HG02943 (cell line): ENCODE results near the gene SPTAN1.

Experiments used
- ATAC-seq: cut with Tn5 transposase; IDR thresholded peaks from one replicate; pipeline ENCODE4 v1.9.1; 2021; ENCODE audit warnings: mild to moderate bottlenecking, low read depth, moderate library complexity; ENCODE audit not compliant: unreplicated experiment

Gene SPTAN1

GRCh38 chr9:128593856-128594255 is 41.5 kb downstream of the SPTAN1 start:
- no peak for ATAC-seq

DNA sequence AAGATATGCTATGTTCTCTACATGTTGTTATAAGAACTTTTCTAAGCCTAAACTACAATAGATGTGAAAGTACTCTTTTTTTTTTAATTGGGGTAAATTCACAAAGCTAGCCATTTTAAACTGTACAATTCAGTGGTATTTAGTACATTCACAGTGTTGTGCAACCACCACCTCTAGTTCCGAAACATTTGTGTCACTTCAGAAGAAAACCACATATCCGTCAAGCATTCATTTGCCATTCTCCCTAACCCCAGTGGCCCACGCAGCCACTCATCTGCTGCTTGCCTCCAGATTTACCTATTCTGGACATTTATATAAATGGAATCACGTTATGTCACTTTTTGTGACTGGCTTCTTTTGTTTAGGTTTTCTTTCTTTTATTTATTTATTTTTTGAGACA is 43.1 kb downstream of the SPTAN1 start:
- no peak for ATAC-seq

DNA sequence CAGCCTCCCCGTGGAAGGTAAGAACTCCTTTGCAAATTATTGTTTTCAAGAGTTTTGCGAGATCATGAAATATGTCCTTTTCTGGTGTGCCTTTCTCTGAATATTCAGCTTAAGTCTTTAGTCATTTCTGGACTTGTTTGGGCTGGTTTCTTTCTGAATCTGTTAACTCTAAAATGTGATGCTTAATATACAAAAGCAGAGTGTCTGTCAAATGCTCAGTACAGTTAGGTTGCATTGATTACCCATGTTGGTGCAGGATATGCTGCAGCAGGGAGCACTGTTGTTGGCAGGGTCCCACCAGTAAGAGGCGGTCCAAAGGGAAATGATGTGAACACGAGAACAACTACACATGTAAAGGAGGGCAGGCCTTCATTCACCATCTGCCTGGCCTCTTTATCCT is 47.7 kb downstream of the SPTAN1 start:
- no peak for ATAC-seq

DNA sequence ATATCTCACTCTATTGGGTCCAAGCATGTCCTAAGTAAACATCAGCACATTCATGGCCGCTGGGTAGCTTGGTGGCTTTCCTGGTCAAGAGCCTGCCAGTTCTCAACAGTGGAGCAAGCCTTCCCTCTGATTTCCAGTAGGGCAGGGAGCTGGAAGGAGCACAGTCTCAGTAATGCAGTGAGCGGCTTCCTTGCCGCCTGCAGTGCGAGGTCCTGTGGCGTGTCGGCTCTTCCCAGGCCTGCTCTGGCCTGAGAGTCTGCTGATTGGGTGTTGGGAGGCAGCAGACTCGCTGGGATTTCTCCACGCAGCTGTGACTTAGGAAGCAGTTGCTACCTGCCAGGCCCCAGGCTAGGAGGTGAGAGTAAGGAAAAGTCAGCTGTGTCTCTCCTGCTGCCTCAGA is 51.3 kb downstream of the SPTAN1 start:
- ATAC-seq: no peak

- no peak for ATAC-seq
Measured at GRCh38 chr9:128607642-128608350, 55.4 kb downstream of the SPTAN1 start.

DNA sequence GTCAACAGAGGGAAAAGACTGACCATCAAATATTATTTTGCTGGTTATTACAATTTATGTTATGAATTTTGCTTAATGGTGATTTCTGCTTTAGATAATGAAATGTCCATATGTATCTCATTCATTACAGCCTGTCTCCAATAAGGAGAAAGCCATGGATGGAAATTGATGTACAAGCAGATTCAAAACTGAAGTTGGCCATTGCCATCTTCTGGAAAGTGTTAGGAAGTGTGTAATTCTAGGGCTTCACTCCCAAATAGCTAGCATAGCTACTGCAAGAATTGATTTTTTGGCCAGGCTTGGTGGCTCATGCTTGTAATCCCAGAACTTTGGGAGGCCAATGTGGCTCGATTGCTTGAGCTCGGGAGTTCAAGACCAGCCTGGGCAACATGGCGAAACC is 58.5 kb downstream of the SPTAN1 start:
- ATAC-seq: no peak

DNA sequence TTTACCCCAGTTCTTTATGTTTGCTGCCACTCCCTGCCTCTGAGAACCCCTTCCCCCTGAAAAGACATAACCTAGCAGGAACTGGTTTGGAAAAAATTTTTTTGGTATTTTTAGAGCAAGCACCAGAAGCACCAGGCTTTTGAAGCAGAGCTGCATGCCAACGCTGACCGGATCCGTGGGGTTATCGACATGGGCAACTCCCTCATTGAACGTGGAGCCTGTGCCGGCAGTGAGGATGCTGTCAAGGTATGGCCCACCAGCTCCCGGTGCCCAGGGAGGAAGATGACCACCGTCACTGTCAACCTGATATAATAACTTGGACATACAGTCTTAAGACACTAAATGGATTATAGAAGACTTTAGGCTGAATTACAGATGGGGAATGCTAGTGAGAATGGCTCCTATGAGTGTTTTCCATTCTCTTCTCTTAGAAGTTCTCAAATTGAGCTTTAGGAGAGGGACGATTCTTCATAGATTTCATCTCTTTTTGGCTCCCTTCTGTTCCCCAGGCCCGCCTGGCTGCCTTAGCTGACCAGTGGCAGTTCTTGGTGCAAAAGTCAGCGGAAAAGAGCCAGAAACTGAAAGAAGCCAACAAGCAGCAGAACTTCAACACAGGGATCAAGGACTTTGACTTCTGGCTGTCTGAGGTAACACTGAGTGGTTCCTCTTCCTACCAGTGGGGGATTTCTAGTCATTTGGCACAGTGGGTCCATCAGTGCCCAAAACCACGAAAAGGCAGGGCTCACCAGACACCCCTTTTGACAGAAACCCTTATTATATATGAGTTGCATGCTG is 59.4 kb downstream of the SPTAN1 start:
- no peak for ATAC-seq

GRCh38 chr9:128614728-128615127 is 62.3 kb downstream of the SPTAN1 start:
- no peak for ATAC-seq

- no peak for ATAC-seq
Measured at GRCh38 chr9:128615571-128615970, 63.2 kb downstream of the SPTAN1 start.

- no peak for ATAC-seq
Measured at GRCh38 chr9:128617943-128618342, 65.6 kb downstream of the SPTAN1 start.

DNA sequence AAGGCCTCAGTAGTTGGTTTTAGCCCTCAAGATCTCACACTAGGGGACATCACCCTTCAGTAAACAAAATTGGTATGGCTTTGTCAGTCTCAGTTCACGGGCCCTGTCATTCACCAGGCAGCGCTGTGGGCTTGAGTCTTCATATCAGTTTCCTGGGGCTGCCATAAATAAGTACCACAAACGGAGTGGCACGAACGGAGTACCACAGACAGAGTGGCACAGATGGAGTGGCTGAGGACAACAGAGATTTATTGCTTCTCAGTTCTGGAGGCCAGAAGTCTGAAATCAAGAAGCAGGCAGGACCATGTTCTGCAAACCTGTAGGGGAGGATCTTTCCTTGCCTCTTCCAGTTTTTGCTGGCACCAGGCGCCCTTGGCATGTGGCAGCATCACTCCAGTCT is 66.7 kb downstream of the SPTAN1 start:
- no peak for ATAC-seq

DNA sequence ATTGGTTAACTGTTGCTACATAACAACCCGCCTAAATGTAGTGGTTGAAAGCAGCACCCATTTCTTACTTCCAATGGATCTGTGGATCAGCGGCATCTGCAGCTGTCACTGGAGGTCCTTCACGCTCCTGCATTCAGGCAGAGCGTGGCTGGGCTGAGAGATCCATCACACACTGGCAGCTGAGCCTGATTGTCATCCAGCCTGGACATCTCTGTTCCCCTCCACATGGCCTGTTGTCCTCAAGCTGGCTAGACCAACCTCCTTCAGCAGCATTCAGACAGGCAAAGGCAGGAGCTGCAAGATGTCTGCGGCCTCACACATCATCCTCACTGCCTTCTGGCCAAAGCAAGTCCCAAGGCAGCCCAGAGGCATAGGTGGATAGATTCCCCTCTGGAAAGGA is 67.4 kb downstream of the SPTAN1 start:
- no peak for ATAC-seq

- ATAC-seq: no peak
Measured at GRCh38 chr9:128621730-128622455, 69.5 kb downstream of the SPTAN1 start.

DNA sequence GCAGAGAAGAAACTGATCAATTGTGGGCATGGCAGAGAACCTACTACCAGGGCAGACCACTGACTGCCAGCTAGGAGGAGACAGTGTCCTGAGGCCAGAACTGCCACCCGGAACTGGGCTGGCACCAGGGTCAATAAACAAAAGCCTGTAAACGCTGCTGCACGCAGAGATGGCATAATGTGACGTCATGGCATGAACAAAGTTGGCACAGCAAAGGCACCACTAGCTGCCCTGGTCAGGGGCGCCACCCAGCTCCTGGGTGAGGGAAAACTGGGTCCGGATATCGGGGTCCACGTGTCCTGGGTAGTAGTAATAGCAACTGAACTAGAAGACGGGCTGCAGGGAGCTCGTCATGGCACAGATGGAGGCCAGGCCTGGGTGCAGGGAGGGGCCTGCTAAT is 72.2 kb downstream of the SPTAN1 start:
- ATAC-seq: no peak

DNA sequence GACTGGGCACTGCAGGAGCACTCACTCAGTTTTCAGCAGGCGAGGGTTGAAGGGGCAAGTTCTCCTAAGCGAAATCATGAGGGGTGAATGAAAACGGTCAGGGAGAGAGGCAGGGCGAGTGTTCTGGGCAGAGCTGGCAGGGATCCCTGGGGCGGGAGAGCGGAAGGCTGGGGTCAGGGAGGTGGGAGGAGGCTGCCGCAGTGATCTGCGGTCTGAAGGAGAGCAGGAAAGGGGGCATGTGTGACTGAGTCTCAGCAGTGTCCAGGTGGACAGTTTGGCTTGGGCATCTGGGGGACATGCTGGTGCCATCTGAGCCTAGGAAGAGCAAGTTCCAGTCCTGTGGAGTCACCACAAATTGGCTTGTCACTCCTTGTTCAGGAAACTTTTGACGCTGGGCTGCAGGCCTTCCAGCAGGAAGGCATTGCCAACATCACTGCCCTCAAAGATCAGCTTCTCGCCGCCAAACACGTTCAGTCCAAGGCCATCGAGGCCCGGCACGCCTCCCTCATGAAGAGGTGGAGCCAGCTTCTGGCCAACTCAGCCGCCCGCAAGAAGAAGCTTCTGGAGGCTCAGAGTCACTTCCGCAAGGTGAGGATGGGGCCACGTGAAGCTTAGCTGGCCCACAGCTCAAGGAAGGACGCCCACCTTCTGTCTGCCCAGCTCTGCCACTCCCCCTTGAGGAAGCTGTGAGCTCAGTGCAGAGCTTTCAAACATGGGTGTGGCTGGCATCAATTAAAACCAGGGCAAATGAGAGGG is 73.2 kb downstream of the SPTAN1 start:
- no peak for ATAC-seq

DNA sequence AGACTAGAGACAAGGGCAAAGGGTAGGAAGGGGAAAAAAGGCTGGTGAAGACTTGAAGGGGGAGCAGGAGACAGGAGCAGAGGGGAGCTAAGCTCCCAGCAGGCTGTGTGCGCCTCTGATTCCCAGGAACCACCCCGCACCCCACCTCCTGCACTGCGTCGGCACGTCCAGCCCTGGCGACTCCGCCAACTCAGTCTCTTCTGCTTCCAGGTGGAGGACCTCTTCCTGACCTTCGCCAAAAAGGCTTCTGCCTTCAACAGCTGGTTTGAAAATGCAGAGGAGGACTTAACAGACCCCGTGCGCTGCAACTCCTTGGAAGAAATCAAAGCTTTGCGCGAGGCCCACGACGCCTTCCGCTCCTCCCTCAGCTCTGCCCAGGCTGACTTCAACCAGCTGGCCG is 73.8 kb downstream of the SPTAN1 start:
- no peak for ATAC-seq

DNA sequence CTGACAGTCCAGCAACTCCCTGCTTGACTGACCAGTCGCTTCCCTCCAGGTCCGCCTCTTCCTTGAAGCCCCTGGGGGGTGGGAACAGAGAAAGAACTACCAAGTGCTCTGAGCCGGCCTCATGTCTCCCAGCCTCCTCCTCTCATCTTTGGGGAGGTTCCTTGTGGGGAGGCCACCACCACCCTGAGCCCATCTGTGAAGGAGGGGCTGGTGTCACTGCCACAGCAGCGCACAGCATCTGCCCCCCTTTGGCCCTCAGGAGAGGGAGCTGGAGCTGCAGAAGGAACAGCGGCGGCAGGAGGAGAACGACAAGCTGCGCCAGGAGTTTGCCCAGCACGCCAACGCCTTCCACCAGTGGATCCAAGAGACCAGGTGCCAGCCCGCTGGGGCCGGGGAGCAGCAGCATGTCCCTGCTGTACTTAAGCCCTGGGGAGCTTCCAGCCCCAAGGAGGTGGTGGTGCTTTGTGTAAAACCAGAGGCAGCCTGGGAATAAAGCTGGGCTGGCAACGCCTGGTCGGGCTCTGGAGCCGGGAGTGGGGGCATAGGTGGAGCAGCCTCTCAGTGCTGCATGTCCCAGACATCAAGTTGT is 74.8 kb downstream of the SPTAN1 start:
- no peak for ATAC-seq

DNA sequence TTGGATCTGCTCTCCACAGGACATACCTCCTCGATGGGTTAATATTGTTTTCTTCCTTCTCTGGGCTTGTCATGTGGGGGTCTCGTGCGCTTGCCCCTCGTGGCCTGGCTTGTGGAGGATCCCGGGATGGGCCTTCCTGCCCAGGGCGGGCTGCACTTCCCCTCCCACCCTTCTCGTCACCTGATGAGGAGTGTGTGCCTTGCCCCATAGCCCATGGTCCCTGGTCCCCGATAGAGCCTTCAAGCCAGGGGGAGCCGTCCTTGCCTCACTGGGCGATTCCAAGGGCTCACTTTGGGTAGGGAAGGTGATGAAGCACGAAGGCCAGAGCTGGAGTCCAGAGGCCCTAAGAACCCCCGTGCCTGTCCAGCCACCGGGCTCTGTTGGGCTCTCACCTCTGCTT is 75.5 kb downstream of the SPTAN1 start:
- no peak for ATAC-seq

GRCh38 chr9:128628471-128629048 is 76.2 kb downstream of the SPTAN1 start:
- no peak for ATAC-seq

GRCh38 chr9:128629136-128629535 is 76.7 kb downstream of the SPTAN1 start:
- ATAC-seq: no peak
